DND-41 (cell line): ENCODE measurements around the gene GPS2.

ENCODE experiments used
- ATAC-seq: fragments of 200-7000 bp; cut with Tn5 transposase; 3 replicates; pipeline ENCODE4 v1.9.1; 2021; ENCODE audit warnings: low read depth; ENCODE audit not compliant: insufficient read depth
- DNase-seq: peaks from one replicate; pipeline ENCODE4 v3.0.0-alpha.2; 2020
- H2AFZ ChIP-seq: 2 replicates; pipeline ENCODE4 v1.6.0; 2012; ENCODE audit warnings: low read depth, low read length
- H3K27ac ChIP-seq: 2 replicates; pipeline ENCODE4 v1.5.1; 2012; ENCODE audit warnings: low read length, inconsistent platforms
- H3K27me3 ChIP-seq: fragments of 200-600 bp; sonication (generic); 2 replicates; pipeline ENCODE4 v1.6.0; 2012; ENCODE audit warnings: low read length, mild to moderate bottlenecking, inconsistent platforms; ENCODE audit not compliant: insufficient read depth, poor library complexity
- H3K36me3 ChIP-seq: 2 replicates; pipeline ENCODE4 v1.5.1; 2012; ENCODE audit warnings: low read length, inconsistent platforms; ENCODE audit not compliant: insufficient read depth
- H3K4me1 ChIP-seq: 2 replicates; pipeline ENCODE4 v1.5.1; 2012; ENCODE audit warnings: mild to moderate bottlenecking, low read length; ENCODE audit not compliant: insufficient read depth
- H3K4me2 ChIP-seq: 2 replicates; pipeline ENCODE4 v1.6.0; 2012; ENCODE audit warnings: mild to moderate bottlenecking, moderate library complexity, low read length, inconsistent platforms; ENCODE audit not compliant: insufficient read depth
- H3K4me3 ChIP-seq, 2 experiments: fragments of 200-600 bp in 1 of 2; shearing (Covaris generic) in 1 of 2; 2 replicates each; pipeline ENCODE4 v1.5.1; 2012 to 2016; ENCODE audit warnings: inconsistent platforms in 2 of 2, low read length in 2 of 2, mild to moderate bottlenecking in 2 of 2, low read depth in 1 of 2, moderate library complexity in 1 of 2
- H3K79me2 ChIP-seq: 2 replicates; pipeline ENCODE4 v1.6.0; 2012; ENCODE audit warnings: low read length, inconsistent platforms; ENCODE audit not compliant: insufficient read depth
- H3K9ac ChIP-seq: 2 replicates; pipeline ENCODE4 v1.6.0; 2012; ENCODE audit warnings: low read depth, mild to moderate bottlenecking, inconsistent platforms, low read length, moderate library complexity
- H3K9me3 ChIP-seq: 2 replicates; pipeline ENCODE4 v1.5.1; 2012; ENCODE audit warnings: low read length, moderate library complexity, mild to moderate bottlenecking, inconsistent platforms; ENCODE audit not compliant: insufficient read depth, severe bottlenecking
- H4K20me1 ChIP-seq: 2 replicates; pipeline ENCODE4 v1.6.0; 2012; ENCODE audit warnings: low read length; ENCODE audit not compliant: insufficient read depth
- EZH2 ChIP-seq: IDR thresholded peaks from 3 replicates; pipeline ENCODE4 v1.6.1; 2012; ENCODE audit warnings: borderline replicate concordance, low read depth, mild to moderate bottlenecking, moderate library complexity, low read length, inconsistent platforms; ENCODE audit not compliant: severe bottlenecking
- TF ChIP-seq, protein P1 (sequence below): IDR thresholded peaks from 2 replicates; pipeline ENCODE4 v1.5.1; 2012; ENCODE audit warnings: borderline replicate concordance, low read length, moderate library complexity, mild to moderate bottlenecking; ENCODE audit not compliant: poor library complexity, severe bottlenecking; ENCODE audit errors: extremely low read depth

Gene GPS2

DNA sequence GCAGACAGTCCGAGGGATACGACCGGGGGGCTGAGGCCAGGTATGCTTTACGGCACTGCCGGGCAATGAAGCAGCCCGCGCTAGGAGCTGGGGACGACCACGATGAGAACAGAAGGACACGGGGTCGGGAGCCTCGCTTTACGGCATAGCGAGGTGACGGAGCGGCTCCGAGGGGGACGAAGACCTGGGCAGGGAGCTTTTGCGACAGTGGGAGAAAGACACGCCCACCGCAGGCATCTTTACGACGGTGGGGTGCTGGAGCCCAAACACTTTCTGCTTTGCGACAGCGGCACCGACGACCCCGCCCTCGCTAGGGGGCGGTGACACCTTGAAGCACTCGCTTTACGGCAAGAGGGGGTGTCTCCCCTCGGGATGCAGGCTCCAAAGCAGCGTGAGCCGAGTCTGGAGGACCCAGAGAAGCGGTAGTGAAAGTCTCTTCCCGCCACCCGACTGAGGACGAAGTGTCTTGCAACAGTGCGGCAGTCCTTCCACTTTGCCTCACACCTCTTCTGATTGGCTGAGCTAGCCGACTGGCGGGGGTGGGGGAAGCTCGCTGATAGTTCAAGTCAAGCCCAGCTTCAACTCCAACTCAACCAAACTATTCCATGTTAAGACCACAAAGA lies 14.3 kb upstream of the GPS2 start:
- ATAC-seq (peak; percentile 72), DNase-seq (peak; percentile 99)
- Histone ChIP-seq H3K9ac (peak overlapping the region; percentile 68), H3K27ac (peak overlapping the region; percentile 96), H2AFZ (peak overlapping the region; percentile 80), H3K4me2 (peak overlapping the region; percentile 80), H4K20me1 (no peaks in the 10 kb centered on the region), H3K27me3 (no peaks in the 10 kb centered on the region), H3K9me3 (no peaks in the 10 kb centered on the region), H3K79me2 (peaks cover 35% of the 10 kb centered on the region), H3K36me3 (peaks cover 31% of the 10 kb centered on the region), H3K4me3 (peak overlapping the region; percentile 30 to 73), H3K4me1 (peaks cover 35% of the 10 kb centered on the region)
- TF ChIP-seq EZH2 = no peak
- TF ChIP-seq, protein P1, sequence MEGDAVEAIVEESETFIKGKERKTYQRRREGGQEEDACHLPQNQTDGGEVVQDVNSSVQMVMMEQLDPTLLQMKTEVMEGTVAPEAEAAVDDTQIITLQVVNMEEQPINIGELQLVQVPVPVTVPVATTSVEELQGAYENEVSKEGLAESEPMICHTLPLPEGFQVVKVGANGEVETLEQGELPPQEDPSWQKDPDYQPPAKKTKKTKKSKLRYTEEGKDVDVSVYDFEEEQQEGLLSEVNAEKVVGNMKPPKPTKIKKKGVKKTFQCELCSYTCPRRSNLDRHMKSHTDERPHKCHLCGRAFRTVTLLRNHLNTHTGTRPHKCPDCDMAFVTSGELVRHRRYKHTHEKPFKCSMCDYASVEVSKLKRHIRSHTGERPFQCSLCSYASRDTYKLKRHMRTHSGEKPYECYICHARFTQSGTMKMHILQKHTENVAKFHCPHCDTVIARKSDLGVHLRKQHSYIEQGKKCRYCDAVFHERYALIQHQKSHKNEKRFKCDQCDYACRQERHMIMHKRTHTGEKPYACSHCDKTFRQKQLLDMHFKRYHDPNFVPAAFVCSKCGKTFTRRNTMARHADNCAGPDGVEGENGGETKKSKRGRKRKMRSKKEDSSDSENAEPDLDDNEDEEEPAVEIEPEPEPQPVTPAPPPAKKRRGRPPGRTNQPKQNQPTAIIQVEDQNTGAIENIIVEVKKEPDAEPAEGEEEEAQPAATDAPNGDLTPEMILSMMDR = no peak

DNA sequence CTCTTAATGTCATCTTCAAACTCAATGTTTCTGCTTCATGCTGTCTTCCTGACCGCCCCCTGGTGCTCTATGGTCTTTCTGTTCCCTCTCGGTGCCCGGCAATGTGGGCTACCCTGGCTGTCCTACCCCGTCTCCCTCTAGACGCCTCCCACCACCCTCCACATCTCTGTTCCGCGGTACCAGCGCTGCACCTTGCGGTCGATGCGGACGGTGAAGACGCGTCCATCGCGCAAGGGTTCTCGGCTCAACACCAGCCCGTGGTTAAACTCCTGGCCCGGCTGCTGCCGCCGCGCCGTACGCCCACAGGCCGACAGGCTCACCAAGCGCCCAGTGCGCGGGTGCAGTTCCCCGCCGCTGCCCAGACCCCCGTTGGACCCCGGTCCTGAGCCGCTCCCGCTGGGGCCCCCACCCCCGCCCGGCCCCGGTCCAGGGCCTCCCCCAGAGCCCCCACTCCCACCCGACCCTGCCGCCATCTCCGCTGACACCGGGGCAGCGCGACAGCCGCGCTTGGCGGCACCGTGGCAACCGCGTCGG lies 13.7 kb upstream of the GPS2 start, which contains the start of gene NEURL4:
NEURL4 (minus strand) TSS at position 496 of the 534 bp plus-strand sequence; CDS start at position 473, 23 bp downstream.
- Histone ChIP-seq H3K79me2 (peaks cover 35% of the 10 kb centered on the region), H3K27ac (peak within 1 kb of the TSS; percentile 96), H3K9ac (peak within 1 kb of the TSS; percentile 68), H3K27me3 (no peaks in the 10 kb centered on the region), H3K9me3 (no peaks in the 10 kb centered on the region), H4K20me1 (no peaks in the 10 kb centered on the region), H3K4me1 (peaks cover 35% of the 10 kb centered on the region), H3K4me2 (peak within 1 kb of the TSS; percentile 80), H2AFZ (peak within 1 kb of the TSS; percentile 80), H3K36me3 (peaks cover 37% of the 10 kb centered on the region), H3K4me3 (peak within 1 kb of the TSS; percentile 30 to 73)
- TF ChIP-seq, protein P1 = peak; percentile 20
- no peak for TF ChIP-seq EZH2
- no peak for DNase-seq
- ATAC-seq = peak; percentile 22

DNA sequence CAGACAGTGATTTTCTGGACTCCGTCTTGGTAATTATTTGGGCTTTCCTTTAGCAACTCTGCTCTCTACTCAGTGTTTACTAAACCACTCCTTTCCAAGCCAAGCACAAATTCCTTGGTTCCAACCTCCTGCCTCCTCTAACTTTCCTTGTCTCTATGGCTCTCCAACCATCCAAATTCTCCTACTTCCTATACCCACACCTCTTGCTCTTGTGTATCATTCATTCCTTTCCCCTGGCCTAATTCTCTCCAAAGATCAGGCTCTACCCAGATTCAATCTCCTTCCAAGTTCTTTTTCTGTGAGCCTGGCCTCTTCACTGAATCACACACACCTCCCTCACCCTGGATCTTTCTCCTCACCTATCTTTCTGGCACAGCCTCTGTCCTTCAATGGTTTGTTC lies 12.8 kb upstream of the GPS2 start:
- H3K4me1 ChIP-seq = peaks cover 35% of the 10 kb centered on the region
- peak overlapping the region; percentile 96; the same call in 1 of the 2 replicates for H3K27ac ChIP-seq
- no peaks in the 10 kb centered on the region for H3K9me3 ChIP-seq
- H3K4me2 ChIP-seq = peak overlapping the region; percentile 80
- ATAC-seq (no peak), DNase-seq (no peak)
- H3K79me2 ChIP-seq = peaks cover 35% of the 10 kb centered on the region
- H3K4me3 ChIP-seq = peak overlapping the region in 1 of 2 experiments; percentile 73; a peak in 3 of 4 replicates
- peak overlapping the region; percentile 68 for H3K9ac ChIP-seq
- no peaks in the 10 kb centered on the region for H3K27me3 ChIP-seq
- H4K20me1 ChIP-seq = no peaks in the 10 kb centered on the region
- no peak overlapping the region for H2AFZ ChIP-seq
- TF ChIP-seq, protein P1 = no peak
- TF ChIP-seq EZH2 = no peak
- peaks cover 46% of the 10 kb centered on the region for H3K36me3 ChIP-seq
